ENCODE data around the gene ZDHHC24.

ZDHHC24 gene

GRCh38 chr11:66566221-66566620 lies 20.4 kb upstream of the ZDHHC24 start:
- DNase-seq (ENCODE audit: low read depth, low spot score) = no peak

- no peak for DNase-seq (ENCODE audit: low read depth, low spot score)
Measured at GRCh38 chr11:66564984-66565383, 19.1 kb upstream of the ZDHHC24 start.

- DNase-seq (ENCODE audit: low read depth, low spot score) = no peak
Measured at GRCh38 chr11:66564538-66564937, 18.7 kb upstream of the ZDHHC24 start.

GRCh38 chr11:66563832-66564231 lies 18.0 kb upstream of the ZDHHC24 start:
- no peak for DNase-seq (ENCODE audit: low read depth, low spot score)

DNA sequence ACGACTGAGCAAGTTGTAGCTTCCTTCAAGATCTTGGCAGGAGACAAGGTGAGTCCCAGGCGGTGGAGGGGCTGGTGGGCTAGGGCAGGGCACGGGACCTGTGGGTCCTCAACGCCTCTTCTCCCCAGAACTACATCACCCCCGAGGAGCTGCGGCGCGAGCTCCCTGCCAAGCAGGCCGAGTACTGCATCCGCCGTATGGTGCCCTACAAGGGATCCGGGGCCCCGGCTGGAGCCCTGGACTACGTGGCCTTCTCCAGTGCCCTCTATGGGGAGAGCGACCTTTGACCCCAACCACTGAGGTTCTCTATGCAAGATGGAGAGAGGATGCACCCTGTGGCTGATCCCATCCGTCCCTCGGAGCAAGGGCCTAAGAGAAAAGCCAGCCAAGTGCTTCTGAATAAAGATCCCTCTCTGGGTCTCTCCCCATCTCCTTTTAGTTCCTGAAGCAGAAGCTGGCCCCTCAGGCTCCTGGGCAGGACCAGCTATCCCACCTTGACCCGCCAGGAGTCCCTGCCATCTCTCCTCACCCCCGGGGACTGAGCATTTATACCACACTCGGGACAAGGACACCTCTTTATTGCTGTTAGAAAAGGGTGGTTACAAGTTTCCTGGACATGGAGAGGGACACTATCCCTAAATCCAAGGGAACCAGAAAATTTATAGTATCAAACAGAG lies 17.2 kb upstream of the ZDHHC24 start:
- no peak for DNase-seq (ENCODE audit: low read depth, low spot score)

- DNase-seq (ENCODE audit: low read depth, low spot score) = no peak
Measured at GRCh38 chr11:66562275-66562674, 16.4 kb upstream of the ZDHHC24 start.

- DNase-seq (ENCODE audit: low read depth, low spot score) = no peak
Measured at GRCh38 chr11:66561975-66562248, 16.1 kb upstream of the ZDHHC24 start.

DNA sequence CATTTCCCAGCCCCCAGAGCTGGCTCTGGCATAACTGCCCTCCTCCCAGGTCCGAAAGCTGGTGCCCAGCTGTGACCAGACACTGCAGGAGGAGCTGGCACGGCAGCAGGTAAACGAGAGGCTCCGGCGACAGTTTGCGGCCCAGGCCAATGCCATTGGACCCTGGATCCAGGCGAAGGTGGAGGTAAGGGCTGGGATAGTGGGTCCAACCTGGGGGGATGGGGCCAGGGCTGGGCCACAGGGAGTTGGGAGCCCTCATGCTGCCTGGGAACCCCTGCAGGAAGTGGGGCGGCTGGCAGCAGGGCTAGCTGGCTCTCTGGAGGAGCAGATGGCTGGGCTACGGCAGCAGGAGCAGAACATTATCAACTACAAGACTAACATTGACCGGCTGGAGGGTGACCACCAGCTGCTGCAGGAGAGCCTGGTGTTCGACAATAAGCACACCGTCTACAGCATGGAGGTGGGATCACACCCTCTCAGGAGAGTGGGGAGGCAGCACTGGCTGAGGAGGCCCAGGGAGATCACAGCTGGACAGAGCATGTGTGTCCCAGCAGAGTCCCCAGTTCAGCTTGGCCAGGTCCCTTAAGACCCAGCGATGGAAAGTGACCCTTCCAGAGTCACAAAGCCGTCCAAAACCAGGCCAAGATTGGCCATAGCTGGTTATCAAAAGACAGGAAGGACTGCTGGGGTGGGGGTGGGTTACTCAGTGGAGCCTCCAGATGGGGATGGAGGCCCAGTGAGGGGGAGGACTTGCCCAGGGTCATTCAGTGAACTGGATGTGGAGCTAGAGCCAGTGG lies 15.5 kb upstream of the ZDHHC24 start:
- no peak for DNase-seq (ENCODE audit: low read depth, low spot score)

- no peak for DNase-seq (ENCODE audit: low read depth, low spot score)
Measured at GRCh38 chr11:66559866-66560676, 14.2 kb upstream of the ZDHHC24 start.

- DNase-seq (ENCODE audit: low read depth, low spot score) = no peak
Measured at GRCh38 chr11:66559142-66559865, 13.5 kb upstream of the ZDHHC24 start.

GRCh38 chr11:66557733-66558326 lies 12.0 kb upstream of the ZDHHC24 start:
- DNase-seq (ENCODE audit: low read depth, low spot score) = no peak

DNA sequence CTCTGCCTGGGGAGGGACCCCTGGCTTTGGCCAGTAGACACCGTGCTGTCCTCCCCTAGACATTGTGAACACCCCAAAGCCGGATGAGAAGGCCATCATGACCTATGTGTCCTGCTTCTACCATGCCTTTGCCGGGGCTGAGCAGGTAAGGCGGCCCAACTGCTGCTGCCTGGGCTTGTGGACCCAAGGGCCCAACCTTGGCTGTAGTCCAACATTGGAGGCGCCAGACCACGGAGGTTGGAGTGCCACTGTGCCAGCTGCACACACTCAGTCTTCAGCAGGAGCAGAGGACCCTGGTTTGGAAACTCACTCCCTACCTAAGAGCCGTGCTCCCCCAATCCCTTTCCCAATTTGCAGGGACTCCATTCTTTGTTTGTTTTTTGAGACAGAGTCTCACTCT lies 10.2 kb upstream of the ZDHHC24 start:
- DNase-seq (ENCODE audit: low read depth, low spot score) = no peak

- DNase-seq (ENCODE audit: low read depth, low spot score) = no peak
Measured at GRCh38 chr11:66555416-66555815, 9.6 kb upstream of the ZDHHC24 start.

GRCh38 chr11:66554602-66555001 lies 8.8 kb upstream of the ZDHHC24 start:
- DNase-seq (ENCODE audit: low read depth, low spot score) = no peak

- DNase-seq (ENCODE audit: low read depth, low spot score) = no peak
Measured at GRCh38 chr11:66550887-66551286, 5.0 kb upstream of the ZDHHC24 start.

DNA sequence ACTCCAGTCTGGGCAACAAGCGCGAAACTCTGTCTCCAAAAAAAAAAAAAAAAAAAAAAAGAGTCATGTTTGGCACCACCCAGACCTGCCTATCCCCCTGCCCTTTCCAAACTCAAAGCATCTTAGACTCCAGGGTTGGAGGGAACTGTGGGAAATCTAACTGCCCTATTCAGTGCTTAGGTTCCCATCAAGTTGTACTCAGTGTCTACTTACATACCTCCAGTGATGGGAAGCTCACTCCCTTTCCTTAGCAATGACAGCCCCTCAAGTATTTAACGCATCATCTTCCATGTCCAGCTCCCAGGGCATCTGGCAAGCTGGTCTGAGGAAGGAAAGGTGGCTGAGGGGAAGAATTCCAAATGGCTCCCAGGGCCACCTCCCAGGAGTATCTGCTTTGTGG lies 3.8 kb upstream of the ZDHHC24 start:
- no peak for DNase-seq (ENCODE audit: low read depth, low spot score)

GRCh38 chr11:66548774-66549630 lies 3.2 kb upstream of the ZDHHC24 start:
- DNase-seq (ENCODE audit: low read depth, low spot score) = no peak

GRCh38 chr11:66548041-66548440 lies 2.2 kb upstream of the ZDHHC24 start:
- DNase-seq (ENCODE audit: low read depth, low spot score) = no peak

- DNase-seq (ENCODE audit: low read depth, low spot score) = no peak
Measured at GRCh38 chr11:66547662-66548009, 1.8 kb upstream of the ZDHHC24 start.

- no peak for DNase-seq (ENCODE audit: low read depth, low spot score)
Measured at GRCh38 chr11:66546966-66547661, 1.3 kb upstream of the ZDHHC24 start.

Measured in brain pericyte (primary cell).